Measurements from ENCODE around the gene FCRLB. TPM values are rescaled to one million over a fixed set of nuclear protein-coding genes. Genes with fewer than 3 reads are reported as not detected.

FCRLB gene
- total and polyA plus RNA-seq, 2 of the 13 experiments (the other 11 are each of a cell fraction or from before 2014, with no cell fraction given), result 0.08 to 0.11 TPM

GRCh38 chr1:161702250-161702649, 19.1 kb upstream of the FCRLB start (continued):
- TF ChIP-seq ESRRA (CRISPR knock-in tag; IDR thresholded peaks at IDR 0.05; ENCODE audit: low read depth) (no peak), RELA (CRISPR knock-in tag; IDR thresholded peaks at IDR 0.05) (no peak), ZNF878 (CRISPR knock-in tag; IDR thresholded peaks at IDR 0.05) (no peak; the same call in 1 of the 2 replicates), ZNF253 (CRISPR knock-in tag; IDR thresholded peaks at IDR 0.05; ENCODE audit: borderline replicate concordance) (no peak), E2F1 (CRISPR knock-in tag; IDR thresholded peaks at IDR 0.05) (no peak), PBX2 (CRISPR knock-in tag; IDR thresholded peaks at IDR 0.05) (no peak), ZFP82 (CRISPR knock-in tag; IDR thresholded peaks at IDR 0.05; ENCODE audit: borderline replicate concordance) (no peak), GRHL1 (CRISPR knock-in tag; conservative IDR thresholded peaks at IDR 0.05) (no peak), ZNF780A (CRISPR knock-in tag; IDR thresholded peaks at IDR 0.05) (no peak), NR1H2 (CRISPR knock-in tag; IDR thresholded peaks at IDR 0.05; ENCODE audit: borderline replicate concordance, low read depth) (no peak), HNRNPLL (IDR thresholded peaks at IDR 0.05; ENCODE audit: low read depth, low read length, poor library complexity, severe bottlenecking) (no peak), AKNA (CRISPR knock-in tag; IDR thresholded peaks at IDR 0.05; ENCODE audit: borderline replicate concordance) (no peak), CERS6 (CRISPR knock-in tag; IDR thresholded peaks at IDR 0.05) (no peak), ZNF224 (CRISPR knock-in tag; IDR thresholded peaks at IDR 0.05) (no peak), ZNF570 (CRISPR knock-in tag; IDR thresholded peaks at IDR 0.05; ENCODE audit: borderline replicate concordance) (no peak), ZNF746 (CRISPR knock-in tag; IDR thresholded peaks at IDR 0.05) (no peak), ATF6 (CRISPR knock-in tag; conservative IDR thresholded peaks at IDR 0.05) (no peak)

Data from HepG2 (cell line).